G401 (cell line): ENCODE results near the gene L1TD1. TPM values are rescaled to one million over a fixed set of nuclear protein-coding genes. Genes with fewer than 3 reads are reported as not detected.
"Not testable (repeated sequence)": the region's sequence is repeated elsewhere in the genome, so short reads cannot be mapped to it uniquely, and the experiment has no call there.

Experiments
- DNase-seq: peaks from one replicate; pipeline ENCODE4 v3.0.0-alpha.2; 2015; ENCODE audit warnings: low spot score
- in situ Hi-C: cut with HindIII; loops from 2 replicates; pipeline ENCODE4 v1.10.0; 2016; ENCODE audit warnings: low sequenced_read_pairs, mixed read lengths
- total RNA-seq: library from RNA; depleted of rRNA; stranded (reverse); fragments of >200 nt; shearing (Covaris generic); gene quantifications from 2 replicates; pipeline ENCODE4 v1.2.3, GENCODE V29; 2014

L1TD1 gene
- total RNA-seq, 1 experiment from 2014 or later: not detected

GRCh38 chr1:62188111-62188510, 6.5 kb upstream of the L1TD1 start:
- in situ Hi-C loops: no loop called here
- DNase-seq: no peak

DNA sequence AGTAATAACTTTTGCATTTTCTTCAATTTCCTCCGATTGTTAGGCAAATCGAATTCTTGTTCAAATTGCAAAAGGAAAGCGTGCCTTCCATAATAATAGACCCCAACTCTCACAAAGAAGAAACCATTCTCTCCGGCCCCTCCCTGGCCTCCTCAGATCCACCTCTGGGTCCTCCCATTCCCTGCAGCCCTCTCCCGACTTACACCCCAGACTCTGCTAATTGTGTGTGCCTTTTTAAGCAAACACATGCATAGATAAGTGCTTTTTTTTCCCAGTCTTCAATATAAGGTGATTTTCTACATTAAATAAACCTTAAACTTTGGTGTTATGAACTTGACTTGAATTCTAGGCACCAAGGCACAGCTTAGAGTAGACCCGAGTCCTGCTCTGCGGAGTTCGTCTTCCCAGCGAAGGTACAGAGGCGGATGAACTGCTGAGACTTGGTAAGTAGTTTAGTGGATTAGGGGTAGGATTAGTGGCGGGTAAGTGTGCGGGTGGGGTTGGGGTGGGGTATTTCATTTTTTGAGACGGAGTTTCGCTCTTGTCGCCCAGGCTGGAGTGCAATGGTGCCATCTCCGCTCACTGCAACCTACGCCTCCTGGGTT, 1.5 kb downstream of the L1TD1 start:
- in situ Hi-C loops: no loop called here
- no peak for DNase-seq

- no peak for DNase-seq
- in situ Hi-C loops: no loop called here
Observed at GRCh38 chr1:62198069-62198780, 3.6 kb downstream of the L1TD1 start.

DNA sequence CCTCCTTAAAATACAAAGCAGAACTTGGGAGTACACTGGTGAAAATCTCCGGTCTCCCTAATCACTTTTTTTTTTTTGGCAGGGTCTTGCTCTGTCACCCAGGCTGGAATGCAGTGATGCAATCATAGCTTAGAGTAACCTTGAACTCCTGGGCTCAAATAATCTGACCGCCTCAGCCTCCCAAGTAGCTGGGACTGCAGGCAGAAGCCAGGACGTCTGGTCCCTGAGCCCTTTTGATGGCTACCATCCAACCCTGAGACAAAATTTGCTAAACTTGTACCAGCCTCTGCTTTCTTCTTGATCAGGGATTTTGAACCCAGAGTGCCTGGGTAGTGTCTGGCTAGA, 4.1 kb downstream of the L1TD1 start:
- in situ Hi-C loops: no loop called here

DNA sequence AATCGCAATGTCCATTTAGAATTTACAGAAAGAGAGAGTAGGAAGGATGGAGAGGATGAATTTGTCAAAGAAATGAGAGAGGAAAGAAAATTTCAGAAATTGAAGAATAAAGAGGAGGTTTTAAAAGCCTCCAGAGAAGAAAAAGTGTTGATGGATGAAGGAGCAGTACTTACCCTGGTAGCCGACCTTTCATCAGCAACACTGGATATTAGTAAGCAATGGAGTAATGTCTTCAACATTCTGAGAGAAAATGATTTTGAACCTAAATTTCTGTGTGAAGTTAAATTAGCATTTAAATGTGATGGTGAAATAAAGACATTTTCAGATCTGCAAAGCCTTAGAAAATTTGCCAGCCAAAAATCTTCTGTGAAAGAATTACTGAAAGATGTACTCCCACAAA, 12.5 kb downstream of the L1TD1 start:
- no peak for DNase-seq
- in situ Hi-C loops: no loop called here

More for the DNA sequence above, 4.1 kb downstream of the L1TD1 start:
- no peak for DNase-seq

DNA sequence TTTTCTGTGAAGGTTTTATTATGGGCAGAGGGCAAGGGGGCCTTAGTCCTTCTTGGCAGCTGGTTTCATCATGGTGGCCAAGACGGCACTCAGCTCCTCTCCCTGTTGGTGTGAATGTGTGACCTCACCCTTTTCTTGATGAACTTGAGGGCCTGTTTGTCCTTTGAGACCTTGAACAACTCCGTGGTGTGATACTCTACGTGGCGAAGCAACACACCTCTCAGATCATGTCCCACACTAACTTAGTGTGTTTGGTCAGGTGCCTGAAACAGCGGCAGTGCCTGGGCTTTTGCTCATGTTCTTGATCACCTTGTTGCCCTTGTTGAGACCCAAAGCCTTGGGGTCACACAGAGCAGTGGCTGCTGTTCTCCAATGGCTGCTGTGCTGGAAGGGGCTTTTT, 13.4 kb downstream of the L1TD1 start:
- DNase-seq: no peak
- in situ Hi-C loops: no loop called here

DNA sequence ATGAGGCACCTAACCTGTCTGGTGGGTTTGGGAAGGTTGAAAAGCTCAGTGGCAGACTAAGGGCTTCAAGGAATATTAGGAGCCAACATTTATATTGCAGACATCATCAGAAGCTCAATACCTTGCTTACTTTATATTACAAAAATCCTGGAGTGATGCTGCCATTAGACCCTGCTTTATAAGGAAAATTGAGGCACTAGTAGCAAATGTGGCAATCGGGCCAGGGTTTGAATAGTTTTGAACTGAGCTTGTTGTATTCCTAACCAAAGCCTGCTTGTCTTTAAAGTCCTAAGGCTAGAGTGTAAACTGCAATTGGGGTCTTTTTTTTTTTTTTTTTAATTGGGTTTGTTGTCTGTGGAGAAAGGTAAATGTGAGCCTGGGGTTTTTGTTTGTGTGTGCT, 14.3 kb downstream of the L1TD1 start:
- no peak for DNase-seq

DNA sequence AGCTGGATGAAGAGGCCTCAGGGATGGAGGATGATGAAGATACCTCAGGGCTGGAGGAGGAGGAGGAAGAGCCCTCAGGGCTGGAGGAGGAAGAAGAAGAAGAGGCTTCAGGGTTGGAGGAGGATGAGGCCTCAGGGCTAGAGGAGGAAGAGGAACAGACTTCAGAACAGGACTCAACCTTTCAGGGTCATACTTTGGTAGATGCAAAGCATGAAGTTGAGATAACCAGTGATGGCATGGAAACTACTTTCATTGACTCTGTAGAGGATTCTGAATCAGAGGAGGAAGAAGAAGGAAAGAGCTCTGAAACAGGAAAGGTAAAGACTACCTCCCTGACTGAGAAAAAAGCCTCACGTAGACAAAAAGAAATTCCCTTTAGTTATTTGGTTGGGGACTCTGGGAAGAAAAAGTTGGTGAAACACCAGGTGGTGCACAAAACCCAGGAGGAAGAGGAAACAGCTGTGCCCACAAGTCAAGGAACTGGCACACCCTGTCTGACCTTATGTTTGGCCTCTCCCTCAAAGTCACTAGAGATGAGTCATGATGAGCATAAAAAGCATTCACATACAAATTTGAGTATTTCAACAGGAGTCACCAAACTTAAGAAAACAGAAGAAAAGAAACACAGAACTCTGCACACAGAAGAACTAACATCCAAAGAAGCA, 15.4 kb downstream of the L1TD1 start:
- in situ Hi-C loops: no loop called here
- DNase-seq: no peak

More for the DNA sequence above, 14.3 kb downstream of the L1TD1 start:
- in situ Hi-C loops: no loop called here

DNA sequence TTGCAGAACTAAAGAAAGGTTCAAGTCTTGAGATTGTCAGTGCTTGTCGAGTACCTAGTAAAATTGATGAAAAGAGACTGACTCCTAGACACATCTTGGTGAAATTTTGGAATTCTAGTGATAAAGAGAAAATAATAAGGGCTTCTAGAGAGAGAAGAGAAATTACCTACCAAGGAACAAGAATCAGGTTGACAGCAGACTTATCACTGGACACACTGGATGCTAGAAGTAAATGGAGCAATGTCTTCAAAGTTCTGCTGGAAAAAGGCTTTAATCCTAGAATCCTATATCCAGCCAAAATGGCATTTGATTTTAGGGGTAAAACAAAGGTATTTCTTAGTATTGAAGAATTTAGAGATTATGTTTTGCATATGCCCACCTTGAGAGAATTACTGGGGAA, 16.3 kb downstream of the L1TD1 start:
- DNase-seq: no peak
- in situ Hi-C loops: no loop called here

- DNase-seq: no peak
- in situ Hi-C loops: no loop called here
Observed at GRCh38 chr1:62212411-62212810, 17.8 kb downstream of the L1TD1 start.

GRCh38 chr1:62213075-62213914, 18.6 kb downstream of the L1TD1 start:
- in situ Hi-C loops: no loop called here
- no peak for DNase-seq

DNA sequence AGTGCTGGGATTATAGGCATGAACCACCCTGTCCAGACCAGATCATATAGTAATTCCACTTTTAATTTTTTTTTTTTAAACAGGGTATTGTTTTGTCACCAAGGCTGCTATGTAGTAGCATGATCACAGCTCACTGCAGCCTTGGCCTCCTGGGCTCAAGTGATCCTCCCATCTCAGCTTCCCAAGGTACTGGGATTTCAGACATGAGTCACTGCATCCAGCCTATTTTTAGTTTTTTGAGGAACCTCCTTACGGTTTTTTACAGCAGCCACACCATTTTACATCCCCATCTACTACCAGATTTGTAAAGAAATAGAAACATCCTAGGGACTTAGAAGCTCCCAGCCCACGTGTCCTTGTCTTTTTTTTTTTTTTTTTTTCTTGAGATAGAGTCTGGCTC, 24.0 kb downstream of the L1TD1 start:
- no peak for DNase-seq
- in situ Hi-C loops: no loop called here

GRCh38 chr1:62220456-62220855, 25.8 kb downstream of the L1TD1 start:
- in situ Hi-C loops, DNase-seq: not testable (repeated sequence)

DNA sequence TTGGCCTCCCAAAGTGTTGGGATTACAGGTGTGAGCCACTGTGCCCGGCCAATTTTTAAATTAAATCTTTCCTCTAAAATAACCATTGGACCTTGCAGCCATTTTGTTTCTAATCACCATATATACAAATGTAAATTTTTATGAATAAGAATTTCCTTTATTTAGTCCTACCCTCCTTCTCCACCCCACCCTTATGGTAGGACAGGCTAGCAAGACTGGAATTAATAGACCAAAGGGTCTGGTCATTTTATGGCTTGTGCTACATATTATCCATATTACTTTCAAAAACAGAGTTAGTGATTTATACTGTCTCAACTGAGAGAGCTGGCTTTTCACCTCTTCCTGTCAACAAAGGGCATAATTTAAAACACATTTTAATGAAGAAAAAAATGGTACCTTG, 26.5 kb downstream of the L1TD1 start:
- in situ Hi-C loops: no loop called here
- no peak for DNase-seq

GRCh38 chr1:62222321-62222720, 27.7 kb downstream of the L1TD1 start:
- no peak for DNase-seq
- in situ Hi-C loops: no loop called here

- DNase-seq: no peak
- in situ Hi-C loops: no loop called here
Observed at GRCh38 chr1:62224182-62224581, 29.5 kb downstream of the L1TD1 start.

GRCh38 chr1:62227496-62227895, 32.8 kb downstream of the L1TD1 start:
- DNase-seq: no peak
- in situ Hi-C loops: no loop called here

GRCh38 chr1:62228136-62228882, 33.7 kb downstream of the L1TD1 start:
- DNase-seq: no peak
- in situ Hi-C loops: no loop called here

DNA sequence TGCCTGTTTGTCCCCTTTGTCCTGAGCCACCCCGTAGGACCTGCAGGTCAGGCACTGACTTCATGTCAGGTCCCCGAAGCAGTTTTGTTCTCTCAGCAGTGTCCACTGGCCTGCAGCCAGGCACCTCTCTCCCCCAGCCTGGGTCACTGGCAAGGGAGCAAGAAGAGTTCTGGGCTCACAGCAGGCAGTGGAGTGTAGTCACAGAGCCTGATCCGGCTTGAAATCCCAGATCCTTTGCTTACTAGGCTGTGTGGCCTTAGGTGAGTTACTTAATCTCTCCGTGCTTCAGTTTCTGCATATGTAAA, 34.2 kb downstream of the L1TD1 start:
- DNase-seq: peak; percentile 20
- in situ Hi-C loops: no loop called here
